ENCODE data around the gene G3BP1.

GRCh38 chr5:151829370-151829769 lies 57.6 kb downstream of the G3BP1 start:
- TF ChIP-seq CTCF (IDR thresholded peaks at IDR 0.05 in 2 of 3, conservative IDR thresholded peaks at IDR 0.05 in 1 of 3; ENCODE audit: insufficient read depth in 2 of 3, low read depth in 1 of 3, low read length in 3 of 3), result no peak
- TF ChIP-seq HMGN3 (IDR thresholded peaks at IDR 0.05; ENCODE audit: borderline replicate concordance, extremely low read depth, insufficient read length, low read depth, low read length), result no peak
- no peak for TF ChIP-seq CXXC5 (CRISPR knock-in tag; IDR thresholded peaks at IDR 0.05)
- no peak for TF ChIP-seq CSDE1 (IDR thresholded peaks at IDR 0.05)
- no peak for TF ChIP-seq SMARCC2 (IDR thresholded peaks at IDR 0.05; ENCODE audit: low read depth)

All from K562 (cell line).